Body of pancreas (tissue), 4 donors: Measurements from ENCODE around the gene PTPRJ.

Experiments used
- CTCF ChIP-seq, 7 experiments: fragments of 450-650 bp in 4 of 7; fragments of 200-600 bp in 3 of 7; sonication (generic) in 3 of 7; IDR thresholded peaks; one replicate each; pipeline ENCODE4 v1.5.1; 2016 to 2019; ENCODE audit warnings: antibody characterized with exemption in 7 of 7
- POLR2A ChIP-seq, 3 donors: fragments of 450-650 bp; IDR thresholded peaks; one replicate each; pipeline ENCODE4 v1.6.1; 2016; ENCODE audit warnings: antibody characterized with exemption in 3 of 3, mild to moderate bottlenecking in 2 of 3

DNA sequence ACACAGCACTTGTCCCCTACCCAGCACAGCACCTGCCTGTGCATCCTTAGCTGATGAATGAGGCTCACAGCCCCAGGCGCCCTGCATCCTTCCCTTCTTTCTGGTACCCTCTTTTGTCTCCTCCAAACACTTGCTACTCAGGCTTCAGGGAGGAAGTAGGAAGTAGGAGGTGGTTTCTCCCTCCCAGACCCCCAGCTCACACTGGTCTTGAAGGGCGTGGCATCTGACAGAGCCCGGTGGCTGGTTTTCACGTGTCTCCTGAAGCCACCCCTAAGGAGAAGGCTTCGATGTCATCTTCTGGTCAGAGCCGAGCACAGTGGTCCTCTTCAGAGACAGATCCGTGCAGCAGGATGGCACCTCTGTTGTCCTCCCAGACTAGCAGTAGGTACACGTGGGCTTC lies 109.8 kb downstream of the PTPRJ start:
- TF ChIP-seq CTCF (IDR thresholded peaks at IDR 0.05) (no peak), POLR2A (IDR thresholded peaks at IDR 0.05) (no peak)
